GM19397 (cell line): ENCODE measurements around the gene CCDC69.
A peak's percentile ranks its signal among the peaks of the same experiment; 100 is the strongest.
"Not testable (repeated sequence)": the region's sequence is repeated elsewhere in the genome, so short reads cannot be mapped to it uniquely, and the experiment has no call there.

Source experiments
- ATAC-seq: cut with Tn5 transposase; IDR thresholded peaks from one replicate; pipeline ENCODE4 v1.9.1; 2021; ENCODE audit warnings: mild to moderate bottlenecking, moderate library complexity; ENCODE audit not compliant: unreplicated experiment

The CCDC69 gene

DNA sequence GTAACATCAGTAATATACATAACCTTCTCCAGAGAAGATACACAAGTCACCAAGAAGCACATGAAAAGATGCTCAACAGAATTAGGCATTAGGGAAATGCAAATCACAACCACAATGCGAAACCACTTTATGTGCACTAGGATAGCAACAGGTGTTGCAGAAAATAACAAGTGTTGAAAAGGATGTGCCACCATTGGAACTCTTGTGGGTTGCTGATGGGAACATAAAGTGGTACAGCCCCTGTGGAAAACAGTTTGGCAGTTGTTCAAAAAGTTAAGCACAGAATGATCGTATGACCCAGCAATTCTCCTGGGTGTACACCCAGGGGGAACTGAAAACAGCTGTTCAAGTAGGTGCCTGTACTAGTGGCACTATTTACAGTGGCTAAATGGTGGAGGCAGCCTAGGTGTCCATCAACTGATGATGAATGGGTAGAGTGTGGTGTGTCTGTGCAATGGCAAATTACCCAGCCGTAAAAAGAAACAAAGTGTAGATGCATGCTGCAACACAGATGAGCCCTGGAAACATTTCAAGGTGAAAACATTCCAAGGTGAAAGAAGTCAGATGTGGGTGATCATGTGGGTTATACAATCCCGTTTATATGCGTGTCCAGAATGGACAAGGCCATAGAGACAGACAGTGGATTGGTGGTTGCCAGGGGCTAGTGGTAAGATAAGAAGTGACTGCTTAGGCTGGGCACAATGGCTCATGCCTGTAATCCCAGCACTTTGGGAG, 27.2 kb downstream of the CCDC69 start:
- ATAC-seq: peak; percentile 96

DNA sequence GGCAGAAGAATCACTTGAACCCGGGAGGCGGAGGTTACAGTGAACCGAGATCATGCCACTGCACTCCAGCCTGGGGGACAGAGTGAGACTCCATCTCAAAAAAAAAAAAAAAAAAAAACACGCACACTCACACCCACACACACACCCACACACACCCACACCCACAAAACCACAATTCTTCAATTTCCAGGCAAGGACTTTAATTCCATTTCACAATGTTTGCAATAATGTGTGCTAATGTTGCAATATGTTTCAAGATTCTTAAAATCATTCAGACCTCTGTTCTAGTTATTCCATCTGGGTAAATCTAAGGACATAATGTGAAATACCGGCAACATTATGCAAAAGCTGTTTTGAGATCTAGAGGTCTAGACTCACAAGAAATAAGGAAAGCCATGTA, 28.3 kb downstream of the CCDC69 start:
- ATAC-seq: no peak

GRCh38 chr5:151192626-151193025, 31.3 kb downstream of the CCDC69 start:
- no peak for ATAC-seq

- ATAC-seq: no peak
Observed at GRCh38 chr5:151191661-151192060, 32.2 kb downstream of the CCDC69 start.

GRCh38 chr5:151189151-151189550, 34.7 kb downstream of the CCDC69 start:
- no peak for ATAC-seq

- no peak for ATAC-seq
Observed at GRCh38 chr5:151186538-151186937, 37.4 kb downstream of the CCDC69 start.

- ATAC-seq: no peak
Observed at GRCh38 chr5:151186052-151186451, 37.8 kb downstream of the CCDC69 start.

DNA sequence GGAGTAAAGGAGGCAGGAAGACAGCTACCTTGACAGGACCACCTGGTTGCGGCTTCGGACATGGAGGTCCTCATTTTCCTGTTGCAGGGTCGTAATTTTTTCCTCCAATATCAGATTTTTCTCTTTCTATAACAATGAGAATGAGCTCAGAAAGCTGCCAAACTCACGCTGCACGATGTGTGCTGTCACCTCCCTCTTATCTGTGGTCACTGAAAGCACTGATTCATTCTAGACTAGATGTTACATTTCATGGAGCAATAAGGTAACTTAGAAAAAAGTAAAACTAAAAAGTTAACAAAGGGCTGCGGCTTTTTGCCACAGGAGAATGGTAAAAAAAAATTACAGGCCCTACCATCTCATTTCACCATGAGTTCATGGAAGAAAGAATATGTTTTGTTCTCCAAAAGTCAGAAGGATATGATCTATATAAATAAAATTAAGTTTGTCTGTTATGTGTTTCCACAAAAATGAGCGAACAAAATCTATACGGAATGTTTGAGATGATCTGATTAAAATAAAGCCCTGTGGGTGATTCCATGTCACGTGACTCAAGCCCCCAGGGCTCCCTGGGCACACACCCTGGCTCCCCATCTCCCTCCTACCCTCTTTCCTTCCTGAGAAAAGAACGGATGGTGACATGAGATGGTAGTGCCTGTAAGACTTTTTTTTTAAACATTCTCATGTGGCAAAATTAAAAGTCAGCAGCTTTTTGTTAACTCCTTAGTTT, 39.4 kb downstream of the CCDC69 start:
- no peak for ATAC-seq

DNA sequence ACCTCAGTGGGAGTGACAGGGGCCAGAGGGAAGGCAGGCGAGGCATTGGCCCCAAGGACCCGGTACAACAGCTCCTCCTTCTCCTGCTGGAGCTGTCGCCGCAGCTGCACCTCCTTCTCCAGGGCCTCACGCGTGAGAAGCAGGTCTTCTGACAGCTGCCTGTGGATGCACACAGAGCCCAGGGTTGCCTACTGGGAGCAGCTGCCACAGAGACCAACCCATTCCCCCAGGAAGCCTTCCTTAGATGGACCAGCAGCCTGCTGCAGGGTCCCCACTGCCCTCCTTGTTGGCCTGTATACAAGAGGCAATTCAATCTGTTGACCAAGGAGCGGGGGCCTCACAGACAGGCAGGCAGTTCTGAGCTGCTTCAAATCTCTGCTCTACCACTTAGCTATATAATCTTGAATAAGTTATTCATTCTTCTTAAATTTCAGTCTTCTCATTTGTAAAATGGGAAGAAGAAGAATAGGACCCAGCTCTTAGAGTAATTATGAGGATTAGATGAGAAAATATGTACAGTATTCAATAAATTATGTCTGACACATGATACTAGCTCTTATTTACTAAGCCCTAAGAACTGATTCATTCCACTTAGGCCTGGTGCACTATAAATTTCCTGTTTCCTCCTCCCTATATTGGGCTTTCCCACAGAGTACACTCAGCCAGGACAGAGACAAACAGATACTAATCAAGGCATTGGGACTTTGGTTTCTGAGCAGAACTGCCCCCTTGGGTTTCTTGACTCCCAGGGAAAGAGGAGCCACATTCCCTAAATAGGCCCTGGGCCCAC, 40.2 kb downstream of the CCDC69 start:
- ATAC-seq: no peak

- no peak for ATAC-seq
Observed at GRCh38 chr5:151182976-151183375, 40.9 kb downstream of the CCDC69 start.

DNA sequence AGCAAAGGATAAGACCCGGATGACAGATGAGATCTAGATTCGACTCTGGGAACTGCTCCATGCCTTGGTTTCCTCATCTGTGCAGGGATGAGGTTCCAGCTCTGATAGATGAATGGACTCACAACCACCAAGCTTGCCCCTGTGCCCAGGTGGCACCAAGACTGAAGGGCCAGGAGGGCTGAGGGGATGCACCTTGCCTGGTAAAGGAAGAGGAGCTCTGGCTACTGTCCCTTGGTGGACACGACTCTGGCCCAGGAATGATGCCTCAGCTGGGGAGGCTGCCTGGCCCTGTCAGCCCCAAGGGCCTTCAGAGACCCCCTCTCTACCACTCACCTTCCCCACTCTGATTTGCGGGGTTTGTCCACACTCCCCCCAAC, 41.4 kb downstream of the CCDC69 start:
- no peak for ATAC-seq

DNA sequence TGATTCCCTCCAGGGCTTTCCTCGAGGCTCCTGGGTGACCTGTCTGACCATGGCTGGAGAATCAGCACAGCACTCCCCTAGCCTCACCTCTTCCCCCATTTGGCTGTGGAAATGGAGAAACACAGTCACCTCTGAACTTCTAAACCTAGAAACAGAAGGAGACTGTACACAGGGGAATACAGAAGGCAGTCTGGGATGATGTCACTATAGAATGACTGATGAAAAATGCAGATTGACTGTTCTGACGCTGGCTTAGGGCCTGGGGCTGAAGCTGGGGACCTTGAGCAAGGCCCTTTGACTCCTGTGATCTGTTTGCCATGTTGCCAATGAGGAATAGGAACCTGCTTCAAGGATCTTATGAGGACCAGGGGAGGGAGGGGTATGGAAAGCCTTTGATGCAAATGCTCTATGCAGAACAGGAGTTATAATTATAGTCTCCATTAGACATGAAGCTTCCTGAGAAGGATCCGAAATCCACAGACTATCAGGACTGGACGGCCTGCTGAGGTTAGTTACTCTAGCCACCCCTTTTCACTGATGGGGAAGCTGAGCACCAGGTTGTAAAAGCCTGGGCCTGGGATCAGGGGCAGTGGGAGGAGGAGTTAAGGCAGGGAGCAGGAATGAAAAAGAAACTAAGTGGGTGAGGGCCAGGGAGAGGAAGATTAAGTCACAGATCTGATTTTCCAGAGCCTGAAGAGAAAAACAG, 41.9 kb downstream of the CCDC69 start:
- ATAC-seq: no peak

DNA sequence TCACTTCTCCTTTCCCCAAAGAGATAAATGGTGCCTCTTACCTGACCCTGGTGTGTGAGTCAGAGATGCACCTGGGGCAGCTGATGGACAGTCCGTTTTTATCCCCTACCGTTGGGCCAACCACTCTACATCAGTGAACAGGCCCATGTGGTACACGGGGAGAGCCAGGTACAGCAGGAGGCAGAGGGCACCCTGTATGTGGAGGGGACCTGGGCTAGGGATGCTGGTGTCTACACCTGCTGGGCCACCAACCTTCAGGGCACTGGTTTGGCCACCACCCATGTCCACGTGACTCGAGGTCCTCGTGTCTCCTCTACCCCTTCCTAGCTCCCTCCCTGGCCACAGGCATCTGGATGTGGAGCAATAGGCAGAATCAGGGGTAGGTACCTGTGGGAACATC, 43.6 kb downstream of the CCDC69 start:
- ATAC-seq: no peak

DNA sequence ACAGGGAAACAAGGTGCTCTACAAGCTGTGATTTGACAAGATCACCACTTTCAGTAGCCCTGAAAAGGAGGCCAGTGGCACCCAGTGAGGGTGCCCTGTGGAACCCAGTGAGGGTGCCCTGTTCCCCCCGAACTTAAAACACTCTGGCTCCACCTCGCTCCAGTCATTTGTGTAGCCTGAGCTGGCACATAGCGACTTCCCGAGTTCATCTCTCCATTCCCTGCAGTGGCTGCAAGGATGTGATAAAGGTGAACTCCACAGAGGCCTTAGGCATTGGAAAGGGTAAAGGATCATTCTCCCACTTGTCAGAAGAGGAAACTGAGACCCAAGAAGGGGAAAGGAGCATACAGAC, 44.4 kb downstream of the CCDC69 start:
- no peak for ATAC-seq

DNA sequence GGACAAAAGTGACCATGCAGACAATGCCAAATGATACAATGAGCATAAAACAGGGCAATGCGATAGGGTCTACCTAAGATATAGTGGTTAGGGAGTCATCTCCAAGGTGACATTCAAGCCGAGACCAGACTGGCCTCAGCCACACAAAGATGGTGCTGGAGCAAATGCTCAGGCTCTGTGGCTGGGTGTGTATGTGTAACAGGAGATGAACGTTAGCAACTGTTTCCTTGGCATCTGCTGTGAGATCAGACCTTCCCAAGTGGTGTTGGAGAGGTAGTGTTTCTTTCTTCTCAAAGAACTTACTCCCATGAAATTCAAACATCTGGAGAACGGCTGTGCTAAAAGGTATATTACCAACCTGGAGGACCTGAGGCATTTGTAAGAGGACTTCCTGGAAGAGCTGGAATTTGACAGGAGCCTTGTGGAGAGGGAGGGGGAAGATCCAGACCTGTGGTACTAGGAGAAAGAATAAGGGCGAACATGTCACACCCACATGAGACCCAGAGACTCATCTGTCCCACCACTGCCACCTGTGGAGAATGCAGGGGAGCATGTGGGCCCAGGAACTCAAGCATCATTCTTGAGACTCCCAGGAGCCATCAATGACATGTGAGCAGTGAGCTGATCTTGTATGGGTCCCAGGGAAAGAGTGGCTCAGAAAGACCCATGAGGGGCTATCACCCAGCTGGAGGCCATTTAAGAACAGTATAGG, 45.0 kb downstream of the CCDC69 start:
- no peak for ATAC-seq

GRCh38 chr5:151178372-151178771, 45.5 kb downstream of the CCDC69 start:
- ATAC-seq: no peak

- ATAC-seq: not testable (repeated sequence)
Observed at GRCh38 chr5:151176268-151176667, 47.6 kb downstream of the CCDC69 start.

DNA sequence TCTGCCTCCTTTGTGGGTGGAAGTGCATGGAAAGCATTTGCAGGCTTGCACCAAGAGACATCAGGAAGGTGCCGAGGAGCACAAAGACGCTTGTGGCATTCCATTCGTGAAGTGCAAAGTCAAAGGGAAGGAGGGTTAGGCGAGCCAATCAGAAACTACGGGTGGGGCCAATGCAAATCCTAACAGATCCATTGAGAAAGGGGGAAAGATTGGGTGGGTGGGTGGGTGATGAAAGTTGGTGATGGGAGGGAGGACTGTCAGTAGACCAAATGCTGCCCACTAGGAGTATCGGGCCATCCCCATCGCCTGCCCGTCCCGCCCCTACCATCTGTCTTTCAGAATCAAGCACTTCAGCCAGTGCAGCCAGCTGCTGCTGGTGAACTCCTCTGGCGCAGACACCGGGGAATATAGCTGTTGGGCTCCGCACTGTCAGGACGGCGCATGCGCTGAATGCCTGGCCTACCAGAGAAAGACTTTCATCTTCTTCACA, 49.2 kb downstream of the CCDC69 start:
- ATAC-seq: no peak

- ATAC-seq: no peak
Observed at GRCh38 chr5:151173711-151174611, 49.9 kb downstream of the CCDC69 start.
